Keratinocyte (primary cell): ENCODE results near the gene THOC6. TPM values are rescaled to one million over a fixed set of nuclear protein-coding genes. Genes with fewer than 3 reads are reported as not detected.

ENCODE experiments used
- DNase-seq: peaks from one replicate; pipeline ENCODE4 v3.0.0-alpha.2; 2011; ENCODE audit warnings: low read depth, missing footprints, low spot score
- FAIRE-seq: peaks from 2 replicates; lab custom pipeline; 2011; peaks lifted over from hg19 to GRCh38; lab: Jason Lieb, UNC
- H2AFZ ChIP-seq: 2 replicates; pipeline ENCODE4 v1.6.0; 2012; ENCODE audit warnings: low read length, control low read depth, inconsistent platforms; ENCODE audit not compliant: control insufficient read depth
- H3K27ac ChIP-seq: 2 replicates; pipeline ENCODE4 v1.5.1; 2011; ENCODE audit warnings: low read length; ENCODE audit not compliant: control insufficient read depth, insufficient read depth
- H3K27me3 ChIP-seq: 3 replicates; pipeline ENCODE4 v1.6.0; 2011; ENCODE audit warnings: low read length; ENCODE audit not compliant: control insufficient read depth, insufficient read depth; ENCODE audit errors: extremely low read depth
- H3K36me3 ChIP-seq, 2 experiments: 2 replicates in 1 of 2; 3 replicates in 1 of 2; pipeline ENCODE4 v1.5.1; 2011; ENCODE audit warnings: low read length in 2 of 2, mild to moderate bottlenecking in 1 of 2; ENCODE audit not compliant: control insufficient read depth in 2 of 2, insufficient read depth in 2 of 2; ENCODE audit errors: extremely low read depth in 1 of 2
- H3K4me1 ChIP-seq: 3 replicates; pipeline ENCODE4 v1.5.1; 2011; ENCODE audit warnings: low read length; ENCODE audit not compliant: control insufficient read depth, insufficient read depth; ENCODE audit errors: extremely low read depth
- H3K4me2 ChIP-seq: 3 replicates; pipeline ENCODE4 v1.6.0; 2011; ENCODE audit warnings: low read depth, low read length; ENCODE audit not compliant: control insufficient read depth, insufficient read depth; ENCODE audit errors: extremely low read depth
- H3K4me3 ChIP-seq, 3 experiments: fragments of 200-600 bp in 1 of 3; sonication (generic) in 1 of 3; 2 replicates in 2 of 3; 3 replicates in 1 of 3; pipeline ENCODE4 v1.5.1; 2011 to 2016; ENCODE audit warnings: low read length in 3 of 3, mild to moderate bottlenecking in 3 of 3, control low read depth in 2 of 3, inconsistent platforms in 1 of 3, low read depth in 1 of 3, mixed read lengths in 1 of 3, mixed run types in 1 of 3, moderate library complexity in 1 of 3; ENCODE audit not compliant: control insufficient read depth in 2 of 3, insufficient read depth in 2 of 3; ENCODE audit errors: extremely low read depth in 1 of 3
- H3K79me2 ChIP-seq: 2 replicates; pipeline ENCODE4 v1.6.0; 2012; ENCODE audit warnings: low read length; ENCODE audit not compliant: control insufficient read depth, insufficient read depth
- H3K9ac ChIP-seq: 3 replicates; pipeline ENCODE4 v1.6.0; 2011; ENCODE audit warnings: low read length; ENCODE audit not compliant: control insufficient read depth, insufficient read depth; ENCODE audit errors: extremely low read depth
- H3K9me1 ChIP-seq: 3 replicates; pipeline ENCODE4 v1.6.0; 2011; ENCODE audit warnings: low read length; ENCODE audit not compliant: control insufficient read depth, insufficient read depth; ENCODE audit errors: extremely low read depth
- H3K9me3 ChIP-seq: 2 replicates; pipeline ENCODE4 v1.5.1; 2012; ENCODE audit warnings: low read depth, low read length; ENCODE audit not compliant: control insufficient read depth
- H4K20me1 ChIP-seq: 3 replicates; pipeline ENCODE4 v1.6.0; 2011; ENCODE audit warnings: low read length; ENCODE audit not compliant: control insufficient read depth, insufficient read depth; ENCODE audit errors: extremely low read depth
- EZH2 ChIP-seq: IDR thresholded peaks from one replicate; pipeline ENCODE4 v1.6.1; 2012; ENCODE audit warnings: inconsistent platforms, mild to moderate bottlenecking, low read length, moderate library complexity
- dilution Hi-C: fragments of 300-500 bp; cut with MboI; formaldehyde crosslinking; loops from one replicate; pipeline ENCODE4 v1.7.0; 2020; ENCODE audit warnings: low sequenced_read_pairs; ENCODE audit not compliant: extremely low pct_ligation_motif_present
- polyA plus RNA-seq, 5 experiments: library from polyadenylated mRNA; depleted of rRNA in 3 of 5; stranded (reverse) in 3 of 5; stranded (forward) in 1 of 5; unstranded in 1 of 5; fragments of >200 nt; gene quantifications; 1 replicate in 1 of 5; 2 replicates in 3 of 5; 3 replicates in 1 of 5; pipeline versions ENCODE4 v1.2.1 to v1.2.3, GENCODE V29; 2011 to 2012; ENCODE audit warnings: missing spikeins in 2 of 5, low read depth in 1 of 5, low replicate concordance in 1 of 5
- TF ChIP-seq, protein P1 (sequence below), 3 experiments: IDR thresholded peaks in 1 of 3; conservative IDR thresholded peaks in 1 of 3; optimal IDR thresholded peaks in 1 of 3; 2 replicates in 2 of 3; 3 replicates in 1 of 3; pipeline versions ENCODE3 to v1.5.1; 2011; ENCODE audit warnings: low read length in 3 of 3, mild to moderate bottlenecking in 3 of 3, moderate library complexity in 2 of 3, control low read depth in 1 of 3, inconsistent platforms in 1 of 3; ENCODE audit not compliant: insufficient read depth in 2 of 3; ENCODE audit errors: extremely low read depth in 1 of 3

THOC6 gene
- polyA plus RNA-seq, 1 donor (not counting 4 experiments of a cell fraction or from before 2014, with no cell fraction given): 10.3 TPM

DNA sequence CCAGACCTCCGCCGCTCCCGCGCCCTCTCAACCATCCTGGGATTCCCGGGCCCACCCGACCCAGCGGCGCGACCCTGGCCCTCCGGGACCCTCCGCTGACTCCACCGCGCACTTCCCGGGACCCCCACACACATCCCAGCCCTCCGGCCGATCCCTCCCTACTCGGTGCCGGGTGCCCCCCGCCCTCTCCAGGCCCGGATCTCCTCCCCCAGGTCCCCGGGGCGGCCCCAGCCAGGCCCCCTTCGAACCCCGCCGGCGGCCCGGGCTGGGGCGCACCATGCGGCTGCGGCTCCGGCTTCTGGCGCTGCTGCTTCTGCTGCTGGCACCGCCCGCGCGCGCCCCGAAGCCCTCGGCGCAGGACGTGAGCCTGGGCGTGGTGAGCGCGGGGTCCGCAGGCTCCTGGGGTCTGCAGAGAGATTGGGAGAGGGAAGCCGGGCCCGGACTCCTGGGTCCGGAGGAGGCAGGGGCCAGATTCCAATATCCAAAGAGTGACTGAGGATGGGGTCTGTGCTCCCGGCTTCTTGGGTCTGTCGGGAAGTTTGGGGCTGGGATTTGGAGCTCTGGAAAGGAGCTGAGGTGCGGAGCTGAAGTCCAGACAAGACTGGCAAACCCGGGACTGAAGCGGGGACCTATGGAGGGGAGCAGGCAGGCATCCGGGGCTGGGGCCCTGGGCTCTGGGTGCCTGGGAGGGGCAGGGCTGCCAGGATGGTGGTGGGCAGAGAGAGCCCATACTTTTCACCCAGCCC is 23.0 kb downstream of the THOC6 start:
- H2AFZ ChIP-seq: no peak overlapping the region

DNA sequence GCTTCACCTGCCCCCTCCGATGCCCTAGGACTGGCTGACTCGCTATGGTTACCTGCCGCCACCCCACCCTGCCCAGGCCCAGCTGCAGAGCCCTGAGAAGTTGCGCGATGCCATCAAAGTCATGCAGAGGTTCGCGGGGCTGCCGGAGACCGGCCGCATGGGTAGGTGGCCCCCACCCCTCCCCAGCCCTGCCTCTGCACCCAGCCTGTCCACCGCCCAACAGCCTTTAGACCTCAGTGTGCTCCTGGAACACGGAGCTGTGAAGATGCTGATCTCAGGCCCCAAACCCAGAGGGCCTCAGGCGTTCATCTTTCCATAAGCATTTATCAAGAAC is 23.5 kb downstream of the THOC6 start:
- Histone ChIP-seq H3K4me2 (no peak overlapping the region), H4K20me1 (no peaks in the 10 kb centered on the region), H3K4me1 (no peaks in the 10 kb centered on the region), H3K27me3 (peaks cover 46% of the 10 kb centered on the region), H3K27ac (no peak overlapping the region), H3K9me1 (no peaks in the 10 kb centered on the region), H3K36me3 (no peaks in the 10 kb centered on the region), H3K79me2 (no peaks in the 10 kb centered on the region), H3K4me3 (no peak overlapping the region), H3K9me3 (no peaks in the 10 kb centered on the region), H2AFZ (no peak overlapping the region), H3K9ac (no peak overlapping the region)
- FAIRE-seq (no peak), DNase-seq (no peak)
- no peak for TF ChIP-seq EZH2
- TF ChIP-seq, protein P1, sequence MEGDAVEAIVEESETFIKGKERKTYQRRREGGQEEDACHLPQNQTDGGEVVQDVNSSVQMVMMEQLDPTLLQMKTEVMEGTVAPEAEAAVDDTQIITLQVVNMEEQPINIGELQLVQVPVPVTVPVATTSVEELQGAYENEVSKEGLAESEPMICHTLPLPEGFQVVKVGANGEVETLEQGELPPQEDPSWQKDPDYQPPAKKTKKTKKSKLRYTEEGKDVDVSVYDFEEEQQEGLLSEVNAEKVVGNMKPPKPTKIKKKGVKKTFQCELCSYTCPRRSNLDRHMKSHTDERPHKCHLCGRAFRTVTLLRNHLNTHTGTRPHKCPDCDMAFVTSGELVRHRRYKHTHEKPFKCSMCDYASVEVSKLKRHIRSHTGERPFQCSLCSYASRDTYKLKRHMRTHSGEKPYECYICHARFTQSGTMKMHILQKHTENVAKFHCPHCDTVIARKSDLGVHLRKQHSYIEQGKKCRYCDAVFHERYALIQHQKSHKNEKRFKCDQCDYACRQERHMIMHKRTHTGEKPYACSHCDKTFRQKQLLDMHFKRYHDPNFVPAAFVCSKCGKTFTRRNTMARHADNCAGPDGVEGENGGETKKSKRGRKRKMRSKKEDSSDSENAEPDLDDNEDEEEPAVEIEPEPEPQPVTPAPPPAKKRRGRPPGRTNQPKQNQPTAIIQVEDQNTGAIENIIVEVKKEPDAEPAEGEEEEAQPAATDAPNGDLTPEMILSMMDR (optimal IDR thresholded peaks at IDR 0.05 in 1 of 3, IDR thresholded peaks at IDR 0.05 in 1 of 3, conservative IDR thresholded peaks at IDR 0.05 in 1 of 3; ENCODE audit: extremely low read depth in 1 of 3, insufficient read depth in 2 of 3, low read length in 3 of 3): no peak
- dilution Hi-C loops: no loop called here

More for the DNA sequence above, 23.0 kb downstream of the THOC6 start:
- peak overlapping the region; percentile 43 to 67 (median 57) for H3K4me3 ChIP-seq
- FAIRE-seq: no peak
- peaks cover 46% of the 10 kb centered on the region for H3K27me3 ChIP-seq
- H3K4me2 ChIP-seq: peak overlapping the region; percentile 84
- no peaks in the 10 kb centered on the region for H3K4me1 ChIP-seq
- DNase-seq: no peak
- H3K36me3 ChIP-seq: no peaks in the 10 kb centered on the region
- no peak overlapping the region for H3K27ac ChIP-seq
- no peak overlapping the region for H3K9ac ChIP-seq
- peak; percentile 88 for TF ChIP-seq EZH2
- TF ChIP-seq, protein P1 (optimal IDR thresholded peaks at IDR 0.05 in 1 of 3, IDR thresholded peaks at IDR 0.05 in 1 of 3, conservative IDR thresholded peaks at IDR 0.05 in 1 of 3; ENCODE audit: extremely low read depth in 1 of 3, insufficient read depth in 2 of 3, low read length in 3 of 3): no peak
- no peaks in the 10 kb centered on the region for H4K20me1 ChIP-seq
- no peaks in the 10 kb centered on the region for H3K79me2 ChIP-seq
- dilution Hi-C loops: no loop called here
- no peaks in the 10 kb centered on the region for H3K9me1 ChIP-seq
- H3K9me3 ChIP-seq: no peaks in the 10 kb centered on the region
